ENCODE data around the gene GABBR2. TPM values are rescaled to one million over a fixed set of nuclear protein-coding genes. Genes with fewer than 3 reads are reported as not detected.

GABBR2 gene
- total and polyA plus RNA-seq, 9 of the 15 experiments (the other 6 are each of a cell fraction or from before 2014, with no cell fraction given) = 0.15 to 1.9 (median 0.32) TPM

GRCh38 chr9:98523231-98523901 lies 185.4 kb downstream of the GABBR2 start (continued):
- TF ChIP-seq CBX3 (IDR thresholded peaks at IDR 0.05; ENCODE audit: borderline replicate concordance in 1 of 2, low read length in 2 of 2) = no peak
- no peak for TF ChIP-seq ZNF764 (CRISPR knock-in tag; IDR thresholded peaks at IDR 0.05; ENCODE audit: low read depth)
- TF ChIP-seq, protein P1, sequence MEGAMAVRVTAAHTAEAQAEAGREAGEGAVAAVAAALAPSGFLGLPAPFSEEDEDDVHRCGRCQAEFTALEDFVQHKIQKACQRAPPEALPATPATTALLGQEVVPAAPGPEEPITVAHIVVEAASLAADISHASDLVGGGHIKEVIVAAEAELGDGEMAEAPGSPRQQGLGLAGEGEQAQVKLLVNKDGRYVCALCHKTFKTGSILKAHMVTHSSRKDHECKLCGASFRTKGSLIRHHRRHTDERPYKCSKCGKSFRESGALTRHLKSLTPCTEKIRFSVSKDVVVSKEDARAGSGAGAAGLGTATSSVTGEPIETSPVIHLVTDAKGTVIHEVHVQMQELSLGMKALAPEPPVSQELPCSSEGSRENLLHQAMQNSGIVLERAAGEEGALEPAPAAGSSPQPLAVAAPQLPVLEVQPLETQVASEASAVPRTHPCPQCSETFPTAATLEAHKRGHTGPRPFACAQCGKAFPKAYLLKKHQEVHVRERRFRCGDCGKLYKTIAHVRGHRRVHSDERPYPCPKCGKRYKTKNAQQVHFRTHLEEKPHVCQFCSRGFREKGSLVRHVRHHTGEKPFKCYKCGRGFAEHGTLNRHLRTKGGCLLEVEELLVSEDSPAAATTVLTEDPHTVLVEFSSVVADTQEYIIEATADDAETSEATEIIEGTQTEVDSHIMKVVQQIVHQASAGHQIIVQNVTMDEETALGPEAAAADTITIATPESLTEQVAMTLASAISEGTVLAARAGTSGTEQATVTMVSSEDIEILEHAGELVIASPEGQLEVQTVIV (CRISPR knock-in tag; IDR thresholded peaks at IDR 0.05; ENCODE audit: borderline replicate concordance) = no peak
- TF ChIP-seq SIN3B (IDR thresholded peaks at IDR 0.05; ENCODE audit: low read depth) = no peak
- TF ChIP-seq ZNF174 (CRISPR knock-in tag; IDR thresholded peaks at IDR 0.05) = no peak
- TF ChIP-seq ZNF324 (CRISPR knock-in tag; IDR thresholded peaks at IDR 0.05) = no peak
- TF ChIP-seq CREBBP (IDR thresholded peaks at IDR 0.05; ENCODE audit: low read depth, low read length) = no peak
- no peak for TF ChIP-seq SRSF3 (IDR thresholded peaks at IDR 0.05; ENCODE audit: insufficient read depth, low read length)
- no peak for TF ChIP-seq FUS (optimal IDR thresholded peaks at IDR 0.05; ENCODE audit: low read depth, low read length)
- TF ChIP-seq REST (IDR thresholded peaks at IDR 0.05; ENCODE audit: borderline replicate concordance) = peak; percentile 72; the same call in 1 of the 2 replicates
- no peak for TF ChIP-seq REST (CRISPR knock-in tag; IDR thresholded peaks at IDR 0.05; ENCODE audit: low read depth)
- TF ChIP-seq NFIC (IDR thresholded peaks at IDR 0.05) = no peak
- no peak for TF ChIP-seq GATAD2A (IDR thresholded peaks at IDR 0.05)
- no peak for TF ChIP-seq TBP (optimal IDR thresholded peaks at IDR 0.05; ENCODE audit: low read depth, low read length)
- TF ChIP-seq PML (IDR thresholded peaks at IDR 0.05; ENCODE audit: low read length) = no peak
- no peak for TF ChIP-seq THRB (CRISPR knock-in tag; conservative IDR thresholded peaks at IDR 0.05)

Measured in K562 (cell line).